Peyer's patch (tissue), 4 donors: ENCODE data around the gene CCDC74B.
"Not testable (repeated sequence)": the region's sequence is repeated elsewhere in the genome, so short reads cannot be mapped to it uniquely, and the experiment has no call there.

ENCODE experiments used
- CTCF ChIP-seq, 6 experiments: fragments of 450-650 bp in 4 of 6; fragments of 200-600 bp in 2 of 6; sonication (generic) in 1 of 6; IDR thresholded peaks; one replicate each; pipeline ENCODE4 v1.5.1; 2017 to 2019; ENCODE audit warnings: antibody characterized with exemption in 6 of 6, mild to moderate bottlenecking in 3 of 6, moderate library complexity in 1 of 6
- POLR2A ChIP-seq, 2 donors: fragments of 450-650 bp; IDR thresholded peaks; one replicate each; pipeline ENCODE4 v1.5.1; 2017; ENCODE audit warnings: antibody characterized with exemption in 2 of 2, mild to moderate bottlenecking in 2 of 2, moderate library complexity in 2 of 2

DNA sequence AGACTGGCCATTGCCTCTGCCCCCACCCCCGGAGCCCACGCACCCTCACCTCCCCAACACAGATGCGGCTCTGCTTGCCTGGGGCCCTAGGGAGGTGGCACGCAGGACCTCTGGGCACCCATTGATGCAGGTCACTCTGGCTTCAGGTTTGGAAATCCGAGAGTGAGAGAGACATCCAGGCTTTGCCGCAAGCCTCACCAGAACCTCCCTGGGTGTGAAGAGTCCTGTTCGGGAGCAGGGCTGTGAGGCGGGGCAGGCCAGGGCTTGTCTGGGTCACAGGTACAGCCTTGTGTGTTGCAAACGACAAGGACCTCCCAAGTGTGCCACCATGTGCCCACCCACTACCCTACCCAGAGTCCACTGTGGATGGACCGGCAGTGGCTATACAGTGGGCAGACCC, 8.4 kb downstream of the CCDC74B start:
- TF ChIP-seq POLR2A, CTCF (IDR thresholded peaks at IDR 0.05): not testable (repeated sequence)
